Measurements from ENCODE around the gene ALB. TPM values are rescaled to one million over a fixed set of nuclear protein-coding genes. Genes with fewer than 3 reads are reported as not detected.

Gene ALB
- total RNA-seq, 4 donors from 2014 or later: 84.5 TPM; not detected in 3

DNA sequence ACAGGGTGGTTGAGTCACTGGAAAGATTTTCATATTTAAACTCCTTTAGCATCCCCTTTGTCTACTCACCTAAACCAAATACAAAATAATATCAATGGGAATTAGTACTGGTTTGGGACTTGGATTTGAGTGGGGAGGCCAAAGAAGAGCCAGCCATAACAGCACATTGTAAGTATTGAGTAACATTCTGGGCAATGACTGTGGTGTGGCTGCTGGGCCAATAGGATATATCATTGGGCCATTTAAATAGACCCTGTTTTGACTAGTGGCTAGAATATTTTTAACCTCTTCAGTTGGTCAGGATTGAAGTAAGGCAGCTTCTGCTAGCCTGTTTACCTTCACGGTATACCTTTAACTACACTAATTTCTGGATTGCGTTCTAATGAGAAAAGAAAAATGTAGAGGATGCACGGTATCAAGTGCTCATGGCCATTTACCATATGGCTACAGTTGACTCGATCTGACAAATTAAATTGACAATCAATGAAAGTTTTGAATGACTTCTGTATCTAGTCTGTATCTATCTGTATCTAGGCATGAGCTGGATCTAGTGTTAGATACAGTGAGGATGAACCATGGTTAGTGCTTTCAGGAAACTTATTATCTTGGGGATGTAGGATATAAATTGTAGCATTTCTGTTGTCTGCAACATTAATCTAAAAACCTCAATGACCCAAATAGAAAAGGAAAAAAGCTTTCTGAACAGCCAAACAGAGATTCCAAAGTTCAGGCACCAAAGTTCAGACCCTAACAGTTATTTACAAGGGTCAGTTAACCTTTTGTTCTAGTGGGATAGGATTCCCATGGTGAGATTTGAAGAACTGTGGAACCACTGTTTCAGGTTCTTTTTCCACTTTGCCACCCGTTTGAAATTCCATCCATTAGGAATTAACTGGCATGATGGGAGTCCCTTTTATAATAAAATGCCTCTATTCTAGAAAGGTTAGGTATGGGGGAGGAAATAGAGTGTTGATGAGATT lies 6.8 kb upstream of the ALB start:
- H3K36me3 ChIP-seq: no peaks in the 10 kb centered on the region
- no peaks in the 10 kb centered on the region for H3K9me3 ChIP-seq
- H3K27ac ChIP-seq: no peak overlapping the region
- H3K4me1 ChIP-seq: no peaks in the 10 kb centered on the region
- H3K27me3 ChIP-seq: no peaks in the 10 kb centered on the region
- 86% methylated on average over 5 of the region's 5 CpGs for WGBS
- DNase-seq (ENCODE audit: low spot score in 2 of 2): no peak
- TF ChIP-seq EP300 (IDR thresholded peaks at IDR 0.05): no peak
- no peak for TF ChIP-seq POLR2A (IDR thresholded peaks at IDR 0.05)
- TF ChIP-seq, protein P1, sequence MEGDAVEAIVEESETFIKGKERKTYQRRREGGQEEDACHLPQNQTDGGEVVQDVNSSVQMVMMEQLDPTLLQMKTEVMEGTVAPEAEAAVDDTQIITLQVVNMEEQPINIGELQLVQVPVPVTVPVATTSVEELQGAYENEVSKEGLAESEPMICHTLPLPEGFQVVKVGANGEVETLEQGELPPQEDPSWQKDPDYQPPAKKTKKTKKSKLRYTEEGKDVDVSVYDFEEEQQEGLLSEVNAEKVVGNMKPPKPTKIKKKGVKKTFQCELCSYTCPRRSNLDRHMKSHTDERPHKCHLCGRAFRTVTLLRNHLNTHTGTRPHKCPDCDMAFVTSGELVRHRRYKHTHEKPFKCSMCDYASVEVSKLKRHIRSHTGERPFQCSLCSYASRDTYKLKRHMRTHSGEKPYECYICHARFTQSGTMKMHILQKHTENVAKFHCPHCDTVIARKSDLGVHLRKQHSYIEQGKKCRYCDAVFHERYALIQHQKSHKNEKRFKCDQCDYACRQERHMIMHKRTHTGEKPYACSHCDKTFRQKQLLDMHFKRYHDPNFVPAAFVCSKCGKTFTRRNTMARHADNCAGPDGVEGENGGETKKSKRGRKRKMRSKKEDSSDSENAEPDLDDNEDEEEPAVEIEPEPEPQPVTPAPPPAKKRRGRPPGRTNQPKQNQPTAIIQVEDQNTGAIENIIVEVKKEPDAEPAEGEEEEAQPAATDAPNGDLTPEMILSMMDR (IDR thresholded peaks at IDR 0.05): no peak
- no peak for TF ChIP-seq POLR2AphosphoS5 (IDR thresholded peaks at IDR 0.05)
- H3K4me3 ChIP-seq: no peak overlapping the region

DNA sequence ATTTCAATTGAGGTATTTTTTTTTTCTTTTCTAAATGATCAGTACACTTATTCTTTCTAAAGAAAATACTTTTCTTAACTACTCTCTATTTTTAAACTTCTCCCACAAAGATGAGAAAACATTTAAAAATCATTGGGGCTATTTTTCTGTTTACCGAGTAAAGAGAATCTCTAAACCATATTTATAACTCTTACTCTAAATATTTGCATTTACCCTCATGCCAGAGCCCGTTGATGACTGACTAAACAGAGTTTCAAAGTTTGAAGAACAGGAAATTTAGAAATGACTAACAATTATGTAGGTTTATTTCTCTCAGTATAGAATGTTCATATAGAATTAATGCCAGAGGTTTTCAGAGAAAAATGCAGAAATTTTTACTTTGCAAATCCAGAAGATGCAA lies 2.7 kb upstream of the ALB start:
- TF ChIP-seq, protein P1 (IDR thresholded peaks at IDR 0.05): no peak
- no peak for TF ChIP-seq EP300 (IDR thresholded peaks at IDR 0.05)
- no peak for TF ChIP-seq POLR2A (IDR thresholded peaks at IDR 0.05)
- H3K27me3 ChIP-seq: no peaks in the 10 kb centered on the region
- no peaks in the 10 kb centered on the region for H3K9me3 ChIP-seq
- no peak overlapping the region for H3K27ac ChIP-seq
- H3K4me1 ChIP-seq: no peaks in the 10 kb centered on the region
- no peak overlapping the region for H3K4me3 ChIP-seq
- no peak for DNase-seq (ENCODE audit: low spot score in 2 of 2)
- 76% methylated on average over 2 of the region's 2 CpGs for WGBS
- no peaks in the 10 kb centered on the region for H3K36me3 ChIP-seq

DNA sequence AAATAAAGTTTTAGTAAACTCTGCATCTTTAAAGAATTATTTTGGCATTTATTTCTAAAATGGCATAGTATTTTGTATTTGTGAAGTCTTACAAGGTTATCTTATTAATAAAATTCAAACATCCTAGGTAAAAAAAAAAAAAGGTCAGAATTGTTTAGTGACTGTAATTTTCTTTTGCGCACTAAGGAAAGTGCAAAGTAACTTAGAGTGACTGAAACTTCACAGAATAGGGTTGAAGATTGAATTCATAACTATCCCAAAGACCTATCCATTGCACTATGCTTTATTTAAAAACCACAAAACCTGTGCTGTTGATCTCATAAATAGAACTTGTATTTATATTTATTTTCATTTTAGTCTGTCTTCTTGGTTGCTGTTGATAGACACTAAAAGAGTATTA lies 370 bp downstream of the ALB start:
- no peak overlapping the region for H3K4me3 ChIP-seq
- H3K4me1 ChIP-seq: no peaks in the 10 kb centered on the region
- TF ChIP-seq POLR2AphosphoS5 (IDR thresholded peaks at IDR 0.05): no peak
- TF ChIP-seq EP300 (IDR thresholded peaks at IDR 0.05): no peak
- TF ChIP-seq, protein P1 (IDR thresholded peaks at IDR 0.05): no peak
- TF ChIP-seq POLR2A (IDR thresholded peaks at IDR 0.05): no peak
- H3K9me3 ChIP-seq: no peaks in the 10 kb centered on the region
- H3K27ac ChIP-seq: no peak overlapping the region
- no peaks in the 10 kb centered on the region for H3K36me3 ChIP-seq
- WGBS: 100% methylated on average over 1 of the region's 1 CpG
- no peak for DNase-seq (ENCODE audit: low spot score in 2 of 2)
- H3K27me3 ChIP-seq: no peaks in the 10 kb centered on the region

DNA sequence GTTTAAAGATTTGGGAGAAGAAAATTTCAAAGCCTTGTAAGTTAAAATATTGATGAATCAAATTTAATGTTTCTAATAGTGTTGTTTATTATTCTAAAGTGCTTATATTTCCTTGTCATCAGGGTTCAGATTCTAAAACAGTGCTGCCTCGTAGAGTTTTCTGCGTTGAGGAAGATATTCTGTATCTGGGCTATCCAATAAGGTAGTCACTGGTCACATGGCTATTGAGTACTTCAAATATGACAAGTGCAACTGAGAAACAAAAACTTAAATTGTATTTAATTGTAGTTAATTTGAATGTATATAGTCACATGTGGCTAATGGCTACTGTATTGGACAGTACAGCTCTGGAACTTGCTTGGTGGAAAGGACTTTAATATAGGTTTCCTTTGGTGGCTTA lies 1.1 kb downstream of the ALB start:
- H3K4me3 ChIP-seq: no peak overlapping the region
- no peak overlapping the region for H3K27ac ChIP-seq
- WGBS: 99% methylated on average over 2 of the region's 2 CpGs
- no peaks in the 10 kb centered on the region for H3K4me1 ChIP-seq
- no peak for TF ChIP-seq POLR2A (IDR thresholded peaks at IDR 0.05)
- no peaks in the 10 kb centered on the region for H3K9me3 ChIP-seq
- no peaks in the 10 kb centered on the region for H3K27me3 ChIP-seq
- no peaks in the 10 kb centered on the region for H3K36me3 ChIP-seq
- no peak for DNase-seq (ENCODE audit: low spot score in 2 of 2)

DNA sequence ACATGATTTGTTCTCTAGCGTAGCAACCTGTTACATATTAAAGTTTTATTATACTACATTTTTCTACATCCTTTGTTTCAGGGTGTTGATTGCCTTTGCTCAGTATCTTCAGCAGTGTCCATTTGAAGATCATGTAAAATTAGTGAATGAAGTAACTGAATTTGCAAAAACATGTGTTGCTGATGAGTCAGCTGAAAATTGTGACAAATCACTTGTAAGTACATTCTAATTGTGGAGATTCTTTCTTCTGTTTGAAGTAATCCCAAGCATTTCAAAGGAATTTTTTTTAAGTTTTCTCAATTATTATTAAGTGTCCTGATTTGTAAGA lies 2.4 kb downstream of the ALB start:
- 94% methylated on average over 1 of the region's 1 CpG for WGBS
- TF ChIP-seq, protein P1 (IDR thresholded peaks at IDR 0.05): no peak
- TF ChIP-seq EP300 (IDR thresholded peaks at IDR 0.05) (no peak), POLR2AphosphoS5 (IDR thresholded peaks at IDR 0.05) (no peak), POLR2A (IDR thresholded peaks at IDR 0.05) (no peak)

More for the DNA sequence above, 2.4 kb downstream of the ALB start:
- no peaks in the 10 kb centered on the region for H3K36me3 ChIP-seq
- no peaks in the 10 kb centered on the region for H3K9me3 ChIP-seq
- no peak for DNase-seq (ENCODE audit: low spot score in 2 of 2)
- H3K27ac ChIP-seq: no peak overlapping the region
- no peaks in the 10 kb centered on the region for H3K27me3 ChIP-seq
- H3K4me1 ChIP-seq: no peaks in the 10 kb centered on the region
- no peak overlapping the region for H3K4me3 ChIP-seq
